ENCODE measurements around the gene NLRP3.

- TF ChIP-seq CTCF (IDR thresholded peaks at IDR 0.05; ENCODE audit: low read depth, low read length, poor library complexity, severe bottlenecking) (no peak), EZH2phosphoT487 (IDR thresholded peaks at IDR 0.05; ENCODE audit: borderline replicate concordance, low read length) (no peak)
Measured at GRCh38 chr1:247401310-247402119, 14.5 kb upstream of the NLRP3 start.
